Ureter (tissue), 1 donor: Measurements from ENCODE around the gene NOP53. TPM values are rescaled to one million over a fixed set of nuclear protein-coding genes. Genes with fewer than 3 reads are reported as not detected.

ENCODE experiments used
- DNase-seq: peaks from one replicate; pipeline ENCODE4 v3.0.0-alpha.2; 2020; ENCODE audit warnings: low spot score
- total RNA-seq: library from RNA; stranded (reverse); gene quantifications from one replicate; pipeline ENCODE4 v1.2.4, GENCODE V29; 2023
- donor health status: DM: yes; HTN: yes; CAD: no.

The NOP53 gene
- total RNA-seq, 1 donor from 2014 or later, result 450 TPM

DNA sequence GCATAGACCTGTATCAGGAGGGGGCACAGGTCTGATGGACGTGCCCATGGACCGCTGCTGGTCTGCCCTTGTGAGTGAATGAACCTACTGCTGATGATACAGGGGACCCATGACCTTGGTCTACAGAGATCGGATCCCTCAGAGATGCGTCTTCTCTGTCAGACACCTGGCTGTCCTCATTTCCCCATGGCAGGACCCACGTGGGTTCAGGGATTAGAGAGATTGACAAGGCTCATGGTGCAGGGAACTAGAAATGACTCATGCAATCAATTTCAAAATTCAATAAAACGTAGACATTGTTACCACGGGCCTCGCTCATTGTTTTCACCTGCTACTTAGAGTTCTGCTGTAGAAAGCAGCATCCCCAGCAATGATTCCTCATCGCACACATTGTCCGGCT, 60.0 kb downstream of the NOP53 start:
- DNase-seq, result no peak

DNA sequence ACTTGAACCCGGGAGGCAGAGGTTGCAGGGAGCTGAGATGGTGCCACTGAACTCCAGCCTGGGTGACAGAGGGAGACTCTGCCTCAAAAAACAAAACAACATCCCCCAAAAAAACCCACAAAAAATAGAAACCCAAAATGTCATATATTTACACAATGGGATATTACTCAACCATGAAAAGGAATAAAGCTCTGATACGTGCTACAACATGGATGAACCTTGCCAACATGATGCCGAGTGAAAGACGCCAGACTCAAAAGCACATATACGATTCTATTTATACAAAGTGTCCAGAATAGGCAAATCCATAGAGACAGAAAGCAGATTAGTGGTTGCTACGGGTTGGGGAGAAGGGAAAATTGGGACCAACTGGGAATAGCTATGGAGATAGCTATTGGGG, 61.1 kb downstream of the NOP53 start:
- DNase-seq, result no peak

Other genes with a start within 250 kb of the NOP53 start
- gene NAPA, start 230.5 kb upstream of the NOP53 start, total RNA-seq, result 158 TPM
- 0.70 TPM for gene ZNF541, start 172.4 kb upstream of the NOP53 start, total RNA-seq
- gene BICRA, start 136.4 kb upstream of the NOP53 start, total RNA-seq, result 19.4 TPM
- 126 TPM for gene EHD2, start 32.1 kb upstream of the NOP53 start, total RNA-seq
- 404 TPM for gene SELENOW, start 33.2 kb downstream of the NOP53 start, total RNA-seq
- not detected for gene TPRX1, start 59.0 kb downstream of the NOP53 start, total RNA-seq
- not detected for gene CRX, start 76.4 kb downstream of the NOP53 start, total RNA-seq
- gene TPRX2, start 113.7 kb downstream of the NOP53 start, total RNA-seq, result not detected
- gene SULT2A1, start 140.8 kb downstream of the NOP53 start, total RNA-seq, result 0.75 TPM
- not detected for gene BSPH1, start 246.6 kb downstream of the NOP53 start, total RNA-seq
- not detected for gene ELSPBP1, start 249.1 kb downstream of the NOP53 start, total RNA-seq